Neural progenitor cell (in vitro differentiated cells): ENCODE results near the gene GABRA5. TPM values are rescaled to one million over a fixed set of nuclear protein-coding genes. Genes with fewer than 3 reads are reported as not detected.
A peak's percentile ranks its signal among the peaks of the same experiment; 100 is the strongest.

Experiments
- DNase-seq: peaks from one replicate; pipeline ENCODE4 v3.0.0-alpha.2; 2016; ENCODE audit warnings: low spot score
- H2AFZ ChIP-seq: fragments of 200-600 bp; sonication (generic); replicated peaks from 2 replicates; pipeline ENCODE4 v1.6.1; 2016; ENCODE audit warnings: antibody characterized with exemption
- H3F3A ChIP-seq: fragments of 200-600 bp; sonication (generic); 2 replicates; pipeline ENCODE4 v1.6.1; 2016; ENCODE audit warnings: antibody characterized with exemption, low read depth
- H3K27ac ChIP-seq: fragments of 200-600 bp; sonication (generic); 2 replicates; pipeline ENCODE4 v1.5.1; 2016; ENCODE audit warnings: mild to moderate bottlenecking
- H3K27me3 ChIP-seq: fragments of 200-600 bp; sonication (generic); 2 replicates; pipeline ENCODE4 v1.6.1; 2016; ENCODE audit warnings: mild to moderate bottlenecking, moderate library complexity
- H3K36me3 ChIP-seq: fragments of 200-600 bp; sonication (generic); 2 replicates; pipeline ENCODE4 v1.5.1; 2016
- H3K4me1 ChIP-seq: fragments of 200-600 bp; sonication (generic); 2 replicates; pipeline ENCODE4 v1.6.1; 2016; ENCODE audit warnings: mixed run types
- H3K4me2 ChIP-seq: fragments of 200-600 bp; sonication (generic); 2 replicates; pipeline ENCODE4 v1.6.1; 2016
- H3K4me3 ChIP-seq: fragments of 200-600 bp; sonication (generic); 2 replicates; pipeline ENCODE4 v1.5.1; 2016
- H3K79me2 ChIP-seq: fragments of 200-600 bp; sonication (generic); 2 replicates; pipeline ENCODE4 v1.6.1; 2016; ENCODE audit warnings: low read depth
- H3K9ac ChIP-seq: fragments of 200-600 bp; sonication (generic); 2 replicates; pipeline ENCODE4 v1.6.1; 2016
- H3K9me3 ChIP-seq: fragments of 200-600 bp; sonication (generic); 2 replicates; pipeline ENCODE4 v1.5.1; 2016; ENCODE audit warnings: low read depth
- H4K20me1 ChIP-seq: fragments of 200-600 bp; sonication (generic); 2 replicates; pipeline ENCODE4 v1.6.1; 2016; ENCODE audit warnings: low read depth
- H3K27ac Mint-ChIP-seq: 3 replicates; pipeline ENCODE4 v1.8.0; 2021; ENCODE audit warnings: mixed read lengths
- H3K27me3 Mint-ChIP-seq: 2 replicates; pipeline ENCODE4 v1.8.0; 2022; ENCODE audit warnings: low read depth, mild to moderate bottlenecking, inconsistent platforms, moderate library complexity, mixed read lengths; ENCODE audit not compliant: insufficient read depth
- H3K36me3 Mint-ChIP-seq: 3 replicates; pipeline ENCODE4 v1.8.0; 2021; ENCODE audit warnings: mixed read lengths
- H3K4me1 Mint-ChIP-seq: 3 replicates; pipeline ENCODE4 v1.8.0; 2021; ENCODE audit warnings: mixed read lengths
- H3K4me3 Mint-ChIP-seq: 3 replicates; pipeline ENCODE4 v1.8.0; 2021; ENCODE audit warnings: mild to moderate bottlenecking, moderate library complexity, mixed read lengths
- H3K9me3 Mint-ChIP-seq: 3 replicates; pipeline ENCODE4 v1.8.0; 2020; ENCODE audit warnings: mixed read lengths
- CTCF ChIP-seq: fragments of 200-600 bp; sonication (generic); IDR thresholded peaks from 2 replicates; pipeline ENCODE4 v1.5.1; 2017; ENCODE audit warnings: antibody characterized with exemption, mild to moderate bottlenecking
- EZH2 ChIP-seq: fragments of 200-600 bp; sonication (generic); IDR thresholded peaks from 2 replicates; pipeline ENCODE4 v1.6.1; 2017; ENCODE audit warnings: antibody characterized with exemption, mild to moderate bottlenecking, moderate library complexity
- EZH2phosphoT487 ChIP-seq: fragments of 200-600 bp; sonication (generic); IDR thresholded peaks from 2 replicates; pipeline ENCODE4 v1.6.1; 2017; ENCODE audit warnings: antibody characterized with exemption
- total RNA-seq: library from RNA; depleted of rRNA; stranded (reverse); fragments of >200 nt; gene quantifications from 2 replicates; pipeline ENCODE4 v1.2.3, GENCODE V29; 2015; ENCODE audit warnings: low replicate concordance

GABRA5 gene
- total RNA-seq, 1 donor from 2014 or later: 3.0 TPM

- H3K36me3 Mint-ChIP-seq: no peaks in the 10 kb centered on the region
- peaks cover 4% of the 10 kb centered on the region for H3K27me3 ChIP-seq
These were observed 114.6 kb downstream of the GABRA5 start for GRCh38 chr15:26981492-26981891.

GRCh38 chr15:26983822-26984221 lies 117.0 kb downstream of the GABRA5 start:
- H3K27me3 Mint-ChIP-seq: peaks cover 2% of the 10 kb centered on the region
- H3K79me2 ChIP-seq: no peaks in the 10 kb centered on the region

More at GRCh38 chr15:26981492-26981891, 114.6 kb downstream of the GABRA5 start:
- Mint-ChIP-seq H3K27me3 (peaks cover 4% of the 10 kb centered on the region), H3K4me3 (no peak overlapping the region), H3K9me3 (no peaks in the 10 kb centered on the region), H3K27ac (no peak overlapping the region), H3K4me1 (no peaks in the 10 kb centered on the region)
- H3K4me2 ChIP-seq: no peak overlapping the region
- no peaks in the 10 kb centered on the region for H3F3A ChIP-seq
- no peak for DNase-seq
- H3K9me3 ChIP-seq: no peaks in the 10 kb centered on the region
- no peaks in the 10 kb centered on the region for H3K36me3 ChIP-seq
- TF ChIP-seq CTCF: no peak
- no peak for TF ChIP-seq EZH2
- no peak for TF ChIP-seq EZH2phosphoT487
- H3K27ac ChIP-seq: no peak overlapping the region
- no peak overlapping the region for H3K4me3 ChIP-seq
- H4K20me1 ChIP-seq: no peaks in the 10 kb centered on the region
- H3K9ac ChIP-seq: no peak overlapping the region
- no peaks in the 10 kb centered on the region for H3K79me2 ChIP-seq
- no peaks in the 10 kb centered on the region for H3K4me1 ChIP-seq
- H2AFZ ChIP-seq: no peak overlapping the region

GRCh38 chr15:26985050-26985449 lies 118.2 kb downstream of the GABRA5 start:
- Histone ChIP-seq H3K9me3 (no peaks in the 10 kb centered on the region), H3K27me3 (no peaks in the 10 kb centered on the region), H3K4me3 (no peak overlapping the region), H3K79me2 (no peaks in the 10 kb centered on the region), H4K20me1 (no peaks in the 10 kb centered on the region), H3K4me1 (no peaks in the 10 kb centered on the region), H3K27ac (no peak overlapping the region), H2AFZ (no peak overlapping the region), H3K4me2 (no peak overlapping the region), H3F3A (no peaks in the 10 kb centered on the region), H3K9ac (no peak overlapping the region), H3K36me3 (no peaks in the 10 kb centered on the region)
- Mint-ChIP-seq H3K36me3 (no peaks in the 10 kb centered on the region), H3K27me3 (peaks cover 2% of the 10 kb centered on the region), H3K9me3 (peaks cover 2% of the 10 kb centered on the region), H3K4me1 (no peaks in the 10 kb centered on the region), H3K4me3 (no peak overlapping the region), H3K27ac (no peak overlapping the region)
- no peak for DNase-seq
- TF ChIP-seq EZH2phosphoT487 (no peak), EZH2 (no peak), CTCF (no peak)

More at GRCh38 chr15:26983822-26984221, 117.0 kb downstream of the GABRA5 start:
- no peaks in the 10 kb centered on the region for H3K9me3 ChIP-seq
- no peak overlapping the region for H3K4me3 Mint-ChIP-seq
- no peak overlapping the region for H3K4me3 ChIP-seq
- no peak for DNase-seq
- no peaks in the 10 kb centered on the region for H3F3A ChIP-seq
- H2AFZ ChIP-seq: no peak overlapping the region
- H3K9me3 Mint-ChIP-seq: peaks cover 2% of the 10 kb centered on the region
- H3K4me1 Mint-ChIP-seq: no peaks in the 10 kb centered on the region
- no peak overlapping the region for H3K4me2 ChIP-seq
- H3K27ac Mint-ChIP-seq: no peak overlapping the region
- no peaks in the 10 kb centered on the region for H3K36me3 Mint-ChIP-seq
- no peaks in the 10 kb centered on the region for H3K27me3 ChIP-seq
- no peak overlapping the region for H3K27ac ChIP-seq
- no peak for TF ChIP-seq EZH2
- TF ChIP-seq CTCF: peak; percentile 41
- no peaks in the 10 kb centered on the region for H3K4me1 ChIP-seq
- no peaks in the 10 kb centered on the region for H3K36me3 ChIP-seq
- H4K20me1 ChIP-seq: no peaks in the 10 kb centered on the region
- H3K9ac ChIP-seq: no peak overlapping the region
